NT2/D1 (cell line): Measurements from ENCODE around the gene CXCR5.

Experiments
- YY1 ChIP-seq: IDR thresholded peaks from 2 replicates; pipeline ENCODE4 v1.6.1; 2011; ENCODE audit not compliant: insufficient read length, insufficient read depth
- ZNF274 ChIP-seq: IDR thresholded peaks from 2 replicates; pipeline ENCODE4 v1.6.1; 2011; ENCODE audit warnings: mild to moderate bottlenecking, low read depth, low read length

GRCh38 chr11:118935376-118935775, 51.7 kb downstream of the CXCR5 start:
- no peak for TF ChIP-seq ZNF274
- TF ChIP-seq YY1, result no peak
